ENCODE data around the gene RTP4.
A peak's percentile ranks its signal among the peaks of the same experiment; 100 is the strongest.

RTP4 gene, protein sequence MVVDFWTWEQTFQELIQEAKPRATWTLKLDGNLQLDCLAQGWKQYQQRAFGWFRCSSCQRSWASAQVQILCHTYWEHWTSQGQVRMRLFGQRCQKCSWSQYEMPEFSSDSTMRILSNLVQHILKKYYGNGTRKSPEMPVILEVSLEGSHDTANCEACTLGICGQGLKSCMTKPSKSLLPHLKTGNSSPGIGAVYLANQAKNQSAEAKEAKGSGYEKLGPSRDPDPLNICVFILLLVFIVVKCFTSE

GRCh38 chr3:187368251-187369088, at the start of gene RTP4:
Gene RTP4 (plus strand): TSS chr3:187368385. CDS start chr3:187368442, 57 bp downstream.
- DNase-seq (ENCODE audit: low read depth in 2 of 2): peak in 1 of 2 donors; percentile 2

- DNase-seq (ENCODE audit: low read depth in 2 of 2): peak; percentile 3 to 4
These were observed 49.2 kb upstream of the RTP4 start for GRCh38 chr3:187318819-187319616.

DNA sequence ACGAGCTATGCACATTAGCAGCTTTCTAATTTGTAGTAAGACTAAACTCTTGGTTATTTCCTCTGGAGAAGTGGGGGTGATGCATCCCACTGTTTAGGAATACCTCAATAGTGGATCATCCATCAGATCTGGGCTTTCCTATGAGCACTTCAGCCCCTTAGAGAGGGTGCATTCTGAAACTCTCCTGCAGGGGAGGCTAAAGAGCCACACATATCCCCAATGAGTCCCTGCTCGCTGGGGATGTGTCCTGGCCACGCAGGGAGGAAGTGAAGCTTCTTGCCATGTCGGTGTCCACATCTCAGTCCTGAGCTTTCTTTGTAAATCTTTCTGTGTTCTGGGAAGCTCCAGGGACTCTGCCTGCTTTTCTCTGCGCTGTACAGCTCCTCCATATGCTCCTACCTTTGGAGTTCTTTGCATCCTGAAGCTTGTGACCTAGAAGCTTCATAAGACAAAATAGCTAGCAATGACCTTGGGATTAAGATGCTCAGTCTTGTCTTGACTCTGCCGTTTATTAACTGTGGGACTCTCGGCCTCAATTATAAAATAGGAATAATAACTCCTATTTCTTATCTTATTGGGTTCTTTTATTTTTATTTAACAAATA, 48.4 kb upstream of the RTP4 start:
- DNase-seq (ENCODE audit: low read depth in 2 of 2): peak in 1 of 2 donors; percentile 46

DNA sequence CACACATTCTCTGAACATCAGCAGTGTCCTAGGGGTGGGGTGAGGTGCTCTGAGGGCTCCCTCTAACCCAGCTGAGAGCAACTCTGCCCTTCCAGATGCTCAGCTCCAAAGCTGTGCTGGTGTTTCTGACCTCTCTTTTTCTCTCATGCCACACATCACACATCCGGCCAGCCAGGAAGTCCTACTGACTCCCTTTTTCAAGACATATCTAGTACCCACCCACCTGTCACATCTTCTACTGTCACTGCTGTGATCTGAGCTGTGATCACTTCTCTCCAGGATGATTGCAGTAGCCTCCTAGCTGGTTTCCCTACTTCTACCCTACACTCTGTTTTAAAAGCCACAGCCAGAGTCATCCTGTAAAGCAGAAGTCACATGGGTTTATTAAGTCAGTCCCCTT, 46.4 kb upstream of the RTP4 start:
- no peak for DNase-seq (ENCODE audit: low read depth in 2 of 2)

DNA sequence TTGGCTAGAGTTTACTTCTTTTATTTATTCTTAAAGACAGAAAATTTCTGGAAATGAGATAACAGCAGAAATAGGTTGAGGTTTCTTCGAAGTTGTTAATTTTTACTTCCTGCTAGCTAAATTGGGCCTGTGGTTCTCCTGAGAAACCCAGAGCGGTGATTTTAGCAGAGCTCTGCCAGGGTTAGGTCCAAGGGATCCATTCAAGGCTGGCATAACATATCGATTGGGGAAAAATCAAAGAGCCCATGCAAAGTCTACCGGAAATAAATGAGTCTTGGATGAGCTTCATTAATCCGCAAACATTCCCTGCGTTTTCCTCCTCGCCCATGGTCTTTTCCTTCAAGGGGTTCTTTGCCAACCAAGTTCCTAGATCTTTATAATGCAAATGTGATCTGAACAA, 45.9 kb upstream of the RTP4 start:
- DNase-seq (ENCODE audit: low read depth in 2 of 2): no peak

GRCh38 chr3:187323091-187323490, 45.1 kb upstream of the RTP4 start:
- DNase-seq (ENCODE audit: low read depth in 2 of 2): no peak

DNA sequence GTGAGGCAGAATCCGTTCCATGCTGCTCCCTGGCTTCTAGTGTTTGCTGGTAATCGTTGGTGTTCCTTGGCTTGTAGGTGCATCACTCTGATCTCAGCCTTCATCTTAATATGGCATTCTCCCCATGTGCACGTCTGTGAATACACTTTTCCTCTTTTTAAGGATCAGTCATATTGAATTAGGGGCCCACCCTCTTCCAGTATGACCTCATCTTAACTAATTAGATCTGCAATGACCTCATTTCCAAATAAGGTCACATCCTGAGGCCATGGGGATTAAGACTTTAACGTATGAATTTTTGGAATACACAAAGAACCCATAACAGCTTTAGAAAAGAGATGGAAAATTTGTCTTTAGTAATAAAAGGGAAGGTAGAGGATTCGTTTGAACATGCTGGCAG, 42.6 kb upstream of the RTP4 start:
- DNase-seq (ENCODE audit: low read depth in 2 of 2): no peak

DNA sequence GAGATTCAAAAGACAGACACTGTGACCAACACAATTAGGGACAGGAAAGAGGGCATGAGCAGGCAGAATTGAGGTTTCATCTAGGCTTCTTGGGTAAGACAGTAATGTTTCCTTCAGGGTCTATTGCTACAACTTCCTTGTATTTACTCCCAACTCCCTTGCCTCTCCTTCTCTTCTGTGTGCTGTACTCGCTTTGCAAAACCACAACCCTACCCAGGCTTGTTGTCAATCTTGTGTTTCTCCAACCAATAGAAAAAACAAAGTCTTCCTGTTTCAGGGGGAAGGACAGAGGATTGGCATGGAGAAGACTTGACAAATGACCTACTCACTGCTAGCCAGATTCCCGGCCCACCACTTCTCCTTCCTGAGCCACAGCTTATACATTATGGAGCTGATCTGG, 40.3 kb upstream of the RTP4 start:
- no peak for DNase-seq (ENCODE audit: low read depth in 2 of 2)

DNA sequence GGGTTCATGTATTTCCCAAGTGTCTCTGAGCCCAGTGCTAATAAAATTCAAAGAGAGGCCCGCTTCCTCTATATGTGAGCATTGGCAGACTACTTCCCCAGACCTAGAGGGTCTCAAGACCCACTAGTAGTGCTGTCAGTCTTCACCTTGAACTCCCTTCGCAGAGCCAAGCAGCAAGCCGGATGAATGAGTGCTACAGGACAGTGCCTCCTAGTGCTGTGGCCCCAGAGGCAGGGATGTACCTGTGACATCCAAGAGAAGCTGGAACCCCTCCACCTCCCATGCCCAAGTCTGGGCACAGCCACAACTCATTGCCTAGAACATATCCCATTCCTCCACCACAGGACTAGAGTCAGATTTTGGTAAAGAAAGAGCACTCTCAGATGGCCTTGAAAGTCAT, 39.5 kb upstream of the RTP4 start:
- no peak for DNase-seq (ENCODE audit: low read depth in 2 of 2)

DNA sequence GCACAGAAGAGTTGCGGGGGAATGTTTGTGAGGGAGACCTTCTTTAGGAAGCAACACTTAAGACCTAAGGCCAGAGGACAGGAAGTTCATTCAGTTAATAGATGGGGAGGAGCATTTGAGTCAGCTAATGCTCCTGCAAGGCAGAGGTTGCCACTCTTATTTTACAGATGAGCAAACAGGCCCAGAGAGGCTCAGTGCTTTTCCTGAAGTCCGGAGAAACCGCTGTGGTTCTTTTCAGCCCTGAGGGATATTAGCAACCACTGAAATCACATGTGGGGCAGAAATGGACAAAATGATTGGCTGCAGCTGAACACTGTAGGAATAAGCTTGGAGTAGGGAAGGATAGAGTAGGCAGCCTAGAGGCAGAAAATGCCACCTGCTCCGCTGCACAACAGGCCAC, 33.3 kb upstream of the RTP4 start:
- no peak for DNase-seq (ENCODE audit: low read depth in 2 of 2)

DNA sequence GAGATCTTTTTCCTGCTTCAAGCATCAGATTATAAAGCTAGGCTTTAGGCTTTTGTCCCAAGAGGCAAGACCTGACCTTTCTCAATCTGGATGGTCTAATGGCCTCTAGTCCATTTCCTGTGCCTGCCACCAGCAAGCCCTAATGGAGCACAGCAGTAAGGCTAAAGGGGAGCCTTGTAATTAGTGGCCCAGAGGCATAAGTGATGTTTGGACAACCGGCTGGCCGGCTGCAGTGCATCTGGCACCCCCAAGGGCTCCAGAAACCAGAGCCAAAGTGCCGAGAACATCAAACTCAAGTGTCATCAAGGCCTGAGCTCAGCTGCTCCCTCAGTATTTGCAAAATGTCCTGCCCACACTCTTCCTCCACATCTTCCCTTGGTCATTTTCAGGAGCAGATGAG, 31.9 kb upstream of the RTP4 start:
- DNase-seq (ENCODE audit: low read depth in 2 of 2): no peak

DNA sequence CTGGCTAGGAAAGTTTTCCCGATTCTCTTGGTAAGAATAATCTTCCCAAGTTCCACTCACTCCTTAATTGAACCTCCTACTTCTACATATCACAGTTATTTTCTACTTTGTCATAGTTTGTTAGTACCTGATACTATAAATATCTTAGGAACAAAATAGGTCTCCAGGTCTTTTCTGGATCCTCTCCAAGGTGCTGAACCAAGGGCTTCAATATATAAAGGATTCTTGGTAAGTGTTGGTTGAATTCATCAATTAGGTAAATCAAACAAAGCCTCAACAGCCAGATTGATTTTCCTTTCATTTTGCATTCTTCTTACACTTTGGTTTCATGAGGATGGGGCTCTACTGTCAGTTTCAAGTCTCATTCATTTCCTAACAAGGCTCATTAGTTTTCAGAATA, 27.6 kb upstream of the RTP4 start:
- DNase-seq (ENCODE audit: low read depth in 2 of 2): no peak

GRCh38 chr3:187342255-187342654, 25.9 kb upstream of the RTP4 start:
- DNase-seq (ENCODE audit: low read depth in 2 of 2): no peak

DNA sequence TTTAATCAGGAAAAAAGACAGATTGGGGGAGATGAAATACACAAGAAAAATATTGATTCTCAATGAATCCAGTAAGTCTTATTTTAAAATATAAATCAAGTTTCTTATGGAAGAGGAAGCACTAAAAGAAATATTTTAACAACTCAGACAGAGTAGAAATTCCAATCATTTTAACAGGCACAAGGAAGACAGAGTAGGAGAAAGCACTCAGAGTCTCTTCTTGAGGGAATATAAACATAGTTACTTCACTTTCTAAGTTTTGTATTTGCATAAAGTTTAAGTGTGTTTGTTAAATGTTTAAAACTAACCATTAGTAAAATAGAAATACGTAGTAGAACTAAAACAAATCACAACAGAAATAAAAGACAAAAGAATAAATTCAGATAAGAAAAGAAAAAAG, 24.5 kb upstream of the RTP4 start:
- no peak for DNase-seq (ENCODE audit: low read depth in 2 of 2)

DNA sequence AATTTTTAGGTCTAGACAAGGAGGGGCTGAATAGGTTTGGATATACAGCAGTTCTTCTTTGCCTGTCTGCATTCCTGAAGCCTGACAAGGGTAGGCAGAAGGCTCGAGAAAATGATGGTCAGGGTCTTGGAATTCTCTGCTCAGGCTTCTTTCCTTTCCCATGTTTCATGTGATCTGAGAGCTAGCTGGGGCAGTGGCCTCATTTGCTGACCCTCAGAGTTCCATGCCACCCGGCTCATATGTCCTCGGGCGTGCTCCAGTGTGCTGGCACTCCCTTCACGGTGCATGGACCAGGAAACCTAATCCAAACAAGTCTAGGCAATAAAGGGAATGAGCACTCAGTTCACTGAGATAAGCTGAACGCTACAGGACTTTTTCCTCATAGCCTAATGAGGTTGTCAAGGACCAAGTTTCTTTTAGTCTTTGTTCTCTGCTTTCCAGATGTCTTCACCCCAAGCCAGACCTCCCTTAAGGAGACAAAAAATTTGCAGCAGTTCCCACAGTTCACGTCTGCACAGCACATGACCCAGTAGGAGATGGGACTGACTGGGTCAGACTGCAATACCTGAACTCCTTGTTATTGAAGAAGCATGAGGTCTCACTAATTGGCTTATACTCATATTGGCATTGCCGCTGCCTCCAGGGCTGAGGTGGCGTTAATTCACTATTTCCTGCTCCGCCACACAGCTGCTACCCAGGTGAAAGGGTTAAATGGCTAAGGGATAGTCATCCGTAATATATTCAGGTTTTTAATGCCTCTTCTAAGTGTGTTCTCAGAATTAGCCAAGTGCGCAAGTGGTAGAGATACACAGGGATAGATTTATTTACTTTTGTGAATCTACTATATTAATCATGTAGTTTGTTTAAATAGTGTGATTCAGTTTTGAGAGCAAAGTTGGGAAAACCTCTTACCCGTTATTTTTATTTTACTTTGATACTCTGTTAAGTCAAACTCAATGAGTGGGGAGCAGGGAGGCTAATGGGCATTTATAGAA, 15.3 kb upstream of the RTP4 start:
- DNase-seq (ENCODE audit: low read depth in 2 of 2): no peak

DNA sequence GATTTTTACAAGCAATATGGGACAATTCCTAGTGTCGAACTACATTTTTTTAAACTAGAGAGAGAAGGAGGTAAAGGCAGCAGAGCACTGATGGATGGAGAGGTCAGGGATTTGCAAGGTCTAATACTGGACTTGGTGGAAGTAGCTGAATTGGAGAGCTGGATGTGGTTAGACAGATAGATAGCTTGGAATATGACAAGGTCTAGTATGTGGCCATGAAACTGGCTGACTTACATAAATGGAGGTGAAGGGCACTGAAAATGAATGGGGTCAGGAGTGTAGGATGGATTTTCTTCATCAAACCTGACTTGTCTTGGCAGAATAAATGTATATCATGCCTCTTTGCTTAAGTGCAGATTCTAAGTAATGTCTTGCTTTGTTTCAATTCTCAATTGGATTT, 10.1 kb upstream of the RTP4 start:
- DNase-seq (ENCODE audit: low read depth in 2 of 2): no peak

GRCh38 chr3:187359798-187360486, 8.2 kb upstream of the RTP4 start:
- DNase-seq (ENCODE audit: low read depth in 2 of 2): no peak

DNA sequence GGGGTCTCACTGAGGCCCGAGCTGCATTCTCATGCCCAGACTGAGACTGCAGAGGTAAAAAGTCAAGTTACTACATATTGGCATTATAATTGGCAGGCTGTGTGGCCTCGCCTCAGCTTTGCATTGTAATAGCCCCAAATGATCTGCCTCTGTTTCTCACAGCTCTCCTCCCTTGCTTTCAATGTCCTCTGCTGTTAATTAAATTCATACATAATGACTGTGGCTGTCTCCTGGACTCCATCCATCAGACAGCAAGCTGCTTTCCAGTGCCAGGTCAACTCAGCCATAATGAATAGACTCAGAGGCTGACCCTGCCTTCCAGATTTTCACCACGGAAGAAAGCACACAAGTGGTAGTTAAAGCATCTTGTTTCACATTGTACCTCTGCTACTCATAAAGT, 7.6 kb upstream of the RTP4 start:
- DNase-seq (ENCODE audit: low read depth in 2 of 2): no peak

GRCh38 chr3:187361835-187362234, 6.3 kb upstream of the RTP4 start:
- no peak for DNase-seq (ENCODE audit: low read depth in 2 of 2)

- peak in 1 of 2 donors; percentile 2 for DNase-seq (ENCODE audit: low read depth in 2 of 2)
These were observed 553 bp upstream of the RTP4 start for GRCh38 chr3:187367561-187368103.

All from stimulated activated CD8-positive, alpha-beta memory T cell treated with anti-CD3 and anti-CD28 coated beads, Interleukin-2, amount 100 ng/mL, for 48 hours (primary cell).